ENCODE measurements around the gene SMIM35.

The SMIM35 gene

DNA sequence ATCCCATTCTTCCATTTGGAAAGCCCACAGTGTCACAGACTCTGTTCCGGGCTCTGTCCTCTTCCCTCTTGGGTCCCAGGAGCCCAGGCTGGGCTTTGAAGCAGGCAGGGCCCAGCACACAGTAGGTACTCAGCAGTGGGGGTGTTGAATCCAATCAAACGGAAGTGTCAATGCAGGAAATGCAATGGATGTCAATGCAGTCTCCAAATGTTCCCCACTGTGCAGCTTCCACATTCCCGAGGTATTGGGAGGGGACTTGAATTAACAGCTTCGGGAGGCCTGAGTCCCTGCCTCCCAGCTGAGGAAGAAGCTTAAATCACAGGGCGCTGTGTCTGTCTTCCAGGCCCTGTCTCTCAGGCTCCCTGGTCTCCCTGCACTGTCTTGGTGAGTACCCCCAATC, 21.8 kb upstream of the SMIM35 start:
- DNase-seq = no peak

DNA sequence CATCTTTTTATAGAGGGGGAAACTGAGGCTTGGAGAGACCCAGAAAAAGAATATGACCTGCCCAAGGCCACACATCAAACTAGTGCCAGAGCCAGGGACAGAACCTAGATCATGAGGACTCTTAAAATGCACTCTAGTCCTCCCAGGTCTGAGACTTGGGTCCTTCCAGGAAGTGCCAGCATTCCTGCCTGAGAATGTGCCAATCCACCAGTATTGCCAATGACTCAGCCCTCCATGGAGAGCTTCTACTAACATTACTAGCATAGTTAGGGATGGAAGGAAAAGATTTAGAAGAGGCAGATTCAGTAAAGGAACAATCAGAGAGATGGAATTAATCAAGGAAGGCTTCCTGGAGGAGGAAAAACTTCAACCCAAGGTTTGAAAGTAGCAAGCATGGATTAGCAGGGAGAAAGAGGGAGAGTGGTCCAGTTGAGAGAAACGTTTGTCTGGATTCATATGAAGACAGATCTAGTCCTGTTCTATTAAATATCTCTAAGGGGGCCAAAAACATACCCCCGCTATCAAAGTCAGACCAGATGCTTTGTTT, 20.1 kb upstream of the SMIM35 start:
- no peak for DNase-seq

DNA sequence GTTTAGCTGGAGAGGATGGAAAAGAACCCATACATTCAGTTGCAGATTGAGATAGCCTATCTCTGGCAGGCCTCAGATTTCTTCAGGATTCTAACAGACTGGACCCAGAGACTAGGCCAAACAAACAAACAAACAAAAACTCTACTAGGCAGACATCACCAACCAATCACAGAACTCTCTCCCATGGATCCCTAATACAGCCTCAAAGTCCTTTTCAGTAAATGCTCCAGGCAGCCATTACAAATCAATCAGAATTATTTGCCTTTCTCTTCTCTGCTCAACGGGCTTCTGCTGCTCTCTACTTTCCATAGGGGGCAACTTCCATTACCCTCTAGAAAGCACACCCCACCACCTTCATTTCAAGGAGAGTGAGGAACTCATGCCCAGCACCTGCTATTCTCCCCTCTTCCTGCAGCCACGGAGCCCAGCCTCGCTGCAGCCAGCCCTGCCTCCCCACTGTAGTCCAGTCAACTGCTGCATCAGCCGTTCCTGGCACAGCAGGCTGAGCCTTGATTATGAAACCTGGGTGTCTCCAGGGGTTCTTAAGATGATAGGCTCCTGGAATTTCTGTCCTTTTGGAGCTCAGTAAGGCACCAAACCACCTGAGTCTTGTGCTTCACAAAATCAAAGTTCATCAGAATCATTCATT, 19.0 kb upstream of the SMIM35 start:
- no peak for DNase-seq

DNA sequence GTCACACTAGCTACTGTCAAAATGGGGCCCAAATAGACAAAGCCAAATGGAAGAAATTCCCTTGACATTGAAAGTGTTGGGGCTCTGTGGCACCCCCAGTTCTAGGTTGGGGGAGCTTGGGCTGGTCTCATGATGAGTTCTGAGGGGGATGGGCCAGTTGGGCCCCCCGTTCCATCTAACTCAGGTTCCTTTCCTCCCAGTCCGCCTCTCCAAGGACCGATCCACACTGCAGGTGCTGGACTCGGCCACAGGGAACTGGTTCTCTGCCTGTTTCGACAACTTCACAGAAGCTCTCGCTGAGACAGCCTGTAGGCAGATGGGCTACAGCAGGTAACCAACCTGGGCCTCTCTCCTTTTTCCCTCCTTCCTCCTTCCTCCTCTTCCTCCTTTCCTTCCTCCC, 17.7 kb upstream of the SMIM35 start:
- no peak for DNase-seq

DNA sequence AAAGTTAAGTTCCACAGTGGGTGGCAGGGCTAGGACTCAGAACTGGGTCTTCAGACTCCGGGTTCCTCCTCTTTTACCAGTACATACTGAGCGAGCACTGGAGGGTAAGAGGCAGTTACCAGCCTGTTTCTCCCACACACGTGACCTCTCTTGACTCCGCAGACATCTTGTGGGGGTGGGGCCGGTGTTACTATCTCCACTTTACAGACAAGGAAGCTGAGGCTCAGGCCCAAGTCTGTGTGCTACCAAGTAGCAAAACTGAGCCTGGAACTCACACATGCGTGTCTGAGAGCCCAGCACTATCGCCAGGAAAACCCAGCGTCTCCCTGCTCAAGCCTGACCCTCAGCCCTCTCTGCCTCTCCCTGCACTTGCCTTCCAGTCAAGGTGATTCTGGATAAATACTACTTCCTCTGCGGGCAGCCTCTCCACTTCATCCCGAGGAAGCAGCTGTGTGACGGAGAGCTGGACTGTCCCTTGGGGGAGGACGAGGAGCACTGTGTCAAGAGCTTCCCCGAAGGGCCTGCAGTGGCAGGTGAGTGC, 16.0 kb upstream of the SMIM35 start:
- no peak for DNase-seq

DNA sequence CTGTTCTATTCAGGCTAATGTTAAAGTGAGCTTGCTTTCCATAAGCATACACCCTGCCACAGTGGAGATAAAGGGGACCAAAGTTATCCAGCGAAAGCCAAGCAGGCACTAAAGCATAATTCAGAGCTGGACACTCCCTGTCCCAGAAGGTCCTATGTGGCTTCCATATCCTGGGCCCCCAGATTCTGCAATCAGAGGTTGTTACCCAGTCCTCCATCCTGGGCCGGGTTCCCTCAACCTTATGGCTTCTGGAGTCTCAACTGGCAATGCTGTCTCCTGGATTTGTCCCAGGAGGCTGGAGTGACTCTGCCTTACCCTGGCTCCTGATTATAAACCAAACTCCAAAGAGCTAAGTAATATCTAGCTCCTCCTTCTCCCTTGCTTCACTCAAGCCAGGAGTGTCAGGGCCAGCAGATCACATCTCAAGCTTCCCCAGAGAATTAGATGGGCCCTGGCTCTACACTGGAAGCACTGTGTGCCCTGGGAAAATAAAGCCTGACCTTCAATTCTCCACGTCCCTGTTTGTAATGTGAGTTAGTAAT, 14.0 kb upstream of the SMIM35 start:
- no peak for DNase-seq

DNA sequence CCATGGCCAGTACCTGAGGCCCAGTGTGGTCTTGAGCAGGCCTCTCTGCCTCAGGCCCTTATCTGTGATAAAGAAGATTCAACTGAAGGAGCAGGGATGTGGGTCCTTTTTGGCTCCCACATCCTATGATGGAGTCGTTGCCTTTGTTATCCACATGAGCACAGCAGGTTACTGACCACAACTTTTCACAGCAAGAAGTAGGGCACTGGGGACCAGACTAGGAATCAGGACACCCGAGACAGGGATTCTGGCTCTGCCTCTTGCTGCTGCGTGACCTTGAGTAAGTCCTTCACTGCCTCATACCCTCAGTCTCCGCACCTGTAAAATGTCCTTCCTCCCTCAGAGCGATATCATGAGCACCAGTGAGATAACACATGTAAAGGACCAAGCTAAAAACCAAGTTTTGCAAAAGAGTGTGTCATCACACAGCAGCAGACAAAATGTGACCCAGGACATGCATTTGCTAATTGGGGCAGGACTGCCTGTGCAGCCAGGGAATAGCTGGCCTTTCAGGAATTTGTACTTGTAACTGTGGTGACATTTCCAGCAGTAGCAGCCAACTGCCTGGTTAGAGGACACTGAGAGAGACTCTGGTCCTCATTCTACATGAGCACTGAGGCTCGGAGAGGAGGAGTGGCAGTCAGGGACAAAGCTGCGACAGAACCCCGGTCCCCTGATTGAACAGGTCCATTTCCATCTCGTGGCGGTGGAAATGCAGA, 13.2 kb upstream of the SMIM35 start:
- DNase-seq = no peak

DNA sequence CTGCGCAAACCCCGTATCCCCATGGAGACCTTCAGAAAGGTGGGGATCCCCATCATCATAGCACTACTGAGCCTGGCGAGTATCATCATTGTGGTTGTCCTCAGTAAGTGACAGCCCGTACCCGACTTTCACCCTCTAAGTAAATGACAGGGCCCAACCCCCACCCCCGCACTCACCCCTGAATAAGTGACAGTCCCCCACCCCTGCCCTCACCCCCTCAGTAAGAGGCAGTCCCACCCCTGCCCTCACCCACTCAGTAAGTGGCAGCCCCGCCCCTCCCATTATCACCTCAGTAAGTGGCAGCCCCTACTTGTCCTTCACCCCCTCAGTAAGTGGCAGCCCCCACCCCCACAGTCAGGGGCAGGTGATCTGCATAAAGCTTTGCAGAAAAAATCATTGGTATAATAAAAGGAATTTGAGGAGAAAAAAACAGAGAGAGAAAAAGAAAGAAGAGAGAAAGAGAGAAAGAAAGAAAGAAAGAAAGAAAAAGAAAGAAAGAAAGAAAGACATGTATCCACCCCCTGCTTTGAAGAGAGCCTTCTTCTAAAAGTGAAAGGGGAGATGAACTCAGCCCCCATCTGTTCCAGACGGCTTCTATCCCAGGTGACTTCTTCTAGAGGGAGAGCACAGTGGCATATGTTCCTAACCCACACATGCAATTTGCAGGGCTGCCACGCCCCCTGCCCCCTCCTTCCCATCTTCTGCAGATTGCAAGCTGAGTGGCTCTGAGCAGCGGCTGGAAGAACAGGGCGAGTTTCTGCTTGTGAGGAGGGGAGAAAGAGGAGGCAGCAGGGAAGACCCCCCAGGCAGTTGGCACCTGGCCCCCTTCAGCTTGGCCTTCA, 12.5 kb upstream of the SMIM35 start:
- DNase-seq = peak; percentile 59

DNA sequence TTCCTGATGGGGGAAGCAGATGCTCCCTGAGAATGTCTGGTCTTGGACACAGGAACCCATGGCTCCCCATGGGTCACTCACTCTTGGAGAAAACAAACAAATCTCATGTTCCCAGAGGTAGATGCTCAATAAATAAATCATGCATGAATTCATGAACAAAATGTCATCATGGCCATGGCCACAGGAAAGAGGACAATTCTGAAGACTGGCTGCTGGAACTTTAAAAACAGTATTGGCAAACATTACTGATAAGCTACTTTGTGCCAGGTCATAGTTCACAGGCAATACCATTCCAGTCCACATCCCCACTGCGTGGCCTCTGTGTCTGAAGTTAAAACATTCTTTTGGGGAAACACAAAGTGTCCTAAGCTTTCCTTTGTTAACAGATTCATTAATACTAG, 9.2 kb upstream of the SMIM35 start:
- DNase-seq = no peak

DNA sequence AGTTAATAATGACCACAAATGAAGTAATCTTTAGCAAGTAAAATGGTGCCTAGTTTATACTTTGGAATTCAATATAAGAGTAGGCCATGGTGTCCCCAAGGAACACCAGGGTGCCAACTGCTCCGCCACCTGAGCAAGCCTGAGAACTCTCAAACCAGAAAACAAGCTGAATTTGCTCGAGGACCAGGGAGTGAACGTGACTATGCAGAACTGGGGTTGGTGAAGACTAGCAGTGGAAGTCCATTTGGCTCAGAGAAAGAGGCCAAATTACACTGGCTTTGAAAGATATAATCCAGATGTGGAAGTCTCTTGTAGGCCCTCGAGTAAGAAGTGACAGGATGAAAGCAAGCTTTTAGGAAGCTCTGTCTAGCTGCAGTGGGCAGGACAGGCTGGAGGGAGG, 8.7 kb upstream of the SMIM35 start:
- DNase-seq = no peak

DNA sequence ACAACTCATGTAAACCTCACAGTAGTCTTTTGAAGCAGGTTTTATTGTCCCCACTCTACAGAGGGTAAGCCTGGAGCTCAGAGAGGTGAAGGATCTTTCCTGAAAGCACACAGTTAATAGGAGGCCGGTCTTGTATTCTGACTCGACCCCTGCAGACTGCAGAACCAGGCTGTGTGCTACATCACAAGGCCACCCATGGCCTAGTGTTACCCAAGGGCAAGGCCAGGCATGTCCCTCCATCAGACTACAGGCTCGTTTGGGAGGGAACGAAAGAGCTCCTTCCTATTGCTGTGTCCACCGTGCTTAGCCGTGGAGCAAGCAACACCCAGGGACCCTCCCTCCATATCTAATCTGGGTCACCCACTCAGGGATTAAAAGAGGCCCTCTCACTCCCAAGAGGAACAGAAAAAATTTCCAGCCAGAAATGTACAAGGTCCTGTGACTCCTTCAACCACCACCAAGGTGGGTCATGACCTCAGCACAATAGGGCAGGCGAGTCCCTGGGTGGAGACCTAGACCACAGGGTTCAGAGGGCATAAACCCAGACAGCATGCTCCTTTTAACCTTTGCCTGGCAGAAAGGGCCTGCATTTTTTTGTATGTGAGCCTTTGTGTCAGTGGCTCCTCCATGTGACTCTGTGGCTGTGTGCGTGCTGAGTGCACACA, 6.3 kb upstream of the SMIM35 start:
- no peak for DNase-seq

DNA sequence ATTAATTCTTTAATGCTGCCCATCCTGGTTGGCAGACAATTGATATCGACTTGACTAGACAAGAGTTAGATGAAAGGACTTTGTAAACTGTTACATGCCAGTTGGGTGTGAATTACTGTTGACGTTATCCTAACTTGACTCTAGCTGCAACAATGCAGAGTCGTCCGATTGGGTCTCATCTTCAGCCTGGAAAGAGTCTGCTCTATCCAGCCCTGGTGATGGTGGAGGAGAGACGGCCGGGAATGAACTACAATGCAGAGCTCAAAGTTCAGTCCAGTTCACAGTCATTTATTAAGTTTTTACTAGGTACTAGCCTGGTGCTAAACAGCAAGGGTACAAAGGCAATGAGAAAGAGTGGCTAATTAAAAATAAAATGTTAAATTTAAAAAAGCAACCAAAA, 4.9 kb upstream of the SMIM35 start:
- no peak for DNase-seq

DNA sequence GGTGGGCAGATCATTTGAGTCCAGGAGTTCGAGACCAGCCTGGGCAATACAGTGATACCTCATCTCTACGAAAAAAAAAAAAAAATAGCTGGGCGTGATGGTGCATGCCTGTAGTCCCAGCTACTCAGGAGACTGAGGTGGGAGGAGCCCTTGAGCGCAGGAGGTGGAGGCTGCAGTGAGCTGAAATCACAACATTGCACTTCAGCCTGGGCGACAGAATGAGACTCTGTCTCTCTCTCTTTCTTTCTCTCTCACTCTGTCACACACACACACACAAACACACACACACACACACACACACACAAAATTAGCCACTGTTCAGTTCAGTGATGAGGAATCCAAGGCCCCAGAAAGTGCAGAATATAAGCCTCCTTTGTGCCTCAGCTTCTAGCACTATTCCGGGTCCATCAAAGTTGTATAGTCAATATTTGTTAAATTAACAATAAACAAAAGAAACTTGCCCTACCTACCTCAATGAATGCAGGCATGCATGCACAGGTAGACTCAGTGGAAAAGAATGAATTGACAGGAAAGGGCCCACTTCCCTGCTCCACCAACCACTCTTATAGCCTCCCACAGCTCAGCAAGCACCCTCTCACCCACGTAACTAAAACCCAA, 3.9 kb upstream of the SMIM35 start:
- no peak for DNase-seq

DNA sequence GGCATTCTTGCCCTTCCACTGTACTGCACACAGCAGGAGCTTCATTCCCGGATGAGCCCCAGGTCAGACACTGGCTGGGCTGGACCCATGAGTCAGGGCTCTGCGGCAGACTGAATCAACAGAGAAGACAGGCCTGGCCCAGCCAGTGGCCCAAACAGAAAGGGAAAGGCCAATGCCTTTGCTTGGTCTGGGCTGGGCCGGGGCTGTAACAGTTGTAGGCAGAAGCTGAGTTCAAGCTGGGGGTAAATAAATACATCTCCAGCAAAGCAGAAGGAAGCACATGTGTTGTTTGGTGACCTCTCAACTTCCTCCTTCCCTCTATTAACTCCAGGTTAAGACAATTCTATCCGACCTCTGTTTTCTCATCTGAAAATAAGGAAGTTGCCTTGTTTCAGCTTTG, 1.8 kb upstream of the SMIM35 start:
- no peak for DNase-seq

DNA sequence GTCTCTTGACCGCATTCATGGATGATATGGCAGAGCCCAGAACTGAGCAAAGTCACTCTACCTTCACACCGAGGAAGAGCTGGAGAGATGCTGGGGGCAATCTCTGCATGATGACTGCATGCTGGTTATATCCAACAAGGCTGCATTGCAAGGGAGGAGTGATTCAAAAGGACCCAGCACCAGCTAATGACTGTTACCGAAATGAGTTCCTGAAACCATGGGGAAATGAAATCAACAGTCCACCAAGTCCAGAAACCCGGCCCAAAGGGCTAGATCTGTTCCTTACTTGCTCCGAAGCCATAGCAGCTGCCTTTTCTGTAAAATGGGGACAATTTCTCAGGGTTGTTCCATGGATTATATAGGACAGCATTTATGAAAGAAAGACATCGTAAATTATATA, 1.2 kb upstream of the SMIM35 start:
- no peak for DNase-seq

DNA sequence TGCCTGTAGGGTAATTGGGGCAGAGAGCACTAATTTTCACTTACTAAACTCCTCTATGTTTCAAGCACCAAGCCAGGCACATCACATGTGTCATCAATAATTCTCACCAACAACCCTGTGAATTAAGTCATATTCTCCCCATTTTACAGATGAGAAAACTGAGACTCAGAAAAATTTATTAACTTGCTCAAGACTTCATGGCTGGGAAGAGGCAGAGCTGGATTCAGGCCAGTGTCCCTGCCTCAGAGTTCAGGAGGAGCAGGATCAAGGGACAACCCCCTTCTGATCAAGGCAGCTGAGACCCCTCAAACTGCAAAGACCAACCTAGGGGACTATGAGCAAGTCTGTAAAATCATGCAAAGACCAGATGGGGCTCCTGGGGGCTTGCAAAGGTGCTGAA, 2.1 kb downstream of the SMIM35 start:
- DNase-seq = no peak

DNA sequence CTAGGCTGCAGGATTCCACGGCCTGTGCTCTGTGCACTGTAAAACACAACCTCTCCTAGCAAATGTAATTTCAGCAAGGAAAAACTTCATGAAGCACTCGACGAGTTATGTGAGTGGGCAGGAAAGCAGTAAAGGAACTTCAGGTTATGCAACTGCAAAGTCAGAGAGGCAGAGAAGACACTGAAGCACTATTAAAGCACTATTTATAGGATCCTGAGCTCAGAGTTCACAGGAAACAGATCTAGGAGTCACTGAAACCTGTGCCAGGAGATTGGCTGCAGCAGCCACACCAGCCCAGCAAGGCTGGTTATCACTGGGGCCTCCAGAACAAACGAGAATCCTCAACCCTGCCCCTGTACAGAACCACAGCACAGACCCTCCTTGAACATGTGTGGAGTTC, 2.5 kb downstream of the SMIM35 start:
- DNase-seq = no peak

DNA sequence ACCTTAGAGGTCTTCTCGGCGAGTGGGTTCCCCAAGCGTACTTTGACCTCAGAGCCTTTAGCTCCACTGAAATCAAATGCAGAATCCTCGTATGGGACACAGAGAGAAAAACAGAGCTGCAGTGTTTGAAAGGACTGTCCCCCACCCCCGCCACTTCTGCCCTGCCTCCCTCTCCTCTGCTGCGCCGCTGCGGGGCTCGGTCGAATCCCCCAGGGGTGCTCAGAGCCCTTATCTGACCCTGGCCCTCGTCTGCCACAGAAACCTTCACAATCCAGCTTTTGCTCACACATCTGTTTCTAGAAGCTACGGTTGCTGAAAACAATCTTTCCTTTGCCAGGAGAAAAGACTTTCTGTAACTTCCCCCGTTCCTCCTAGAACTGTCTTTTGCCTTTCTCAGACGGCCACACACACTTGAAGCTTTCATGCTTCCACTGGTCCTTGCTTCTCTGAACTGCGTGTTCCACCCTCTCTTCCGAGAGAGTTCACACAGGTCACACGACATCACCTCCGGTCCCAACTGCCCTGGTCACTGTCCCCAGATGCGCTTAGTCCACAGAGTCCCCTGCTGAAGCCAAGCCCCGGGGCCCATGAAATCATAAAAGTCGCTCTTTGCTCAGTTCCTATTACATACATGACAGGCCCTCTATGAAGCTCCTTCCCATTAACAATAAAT, 3.7 kb downstream of the SMIM35 start:
- DNase-seq = no peak

DNA sequence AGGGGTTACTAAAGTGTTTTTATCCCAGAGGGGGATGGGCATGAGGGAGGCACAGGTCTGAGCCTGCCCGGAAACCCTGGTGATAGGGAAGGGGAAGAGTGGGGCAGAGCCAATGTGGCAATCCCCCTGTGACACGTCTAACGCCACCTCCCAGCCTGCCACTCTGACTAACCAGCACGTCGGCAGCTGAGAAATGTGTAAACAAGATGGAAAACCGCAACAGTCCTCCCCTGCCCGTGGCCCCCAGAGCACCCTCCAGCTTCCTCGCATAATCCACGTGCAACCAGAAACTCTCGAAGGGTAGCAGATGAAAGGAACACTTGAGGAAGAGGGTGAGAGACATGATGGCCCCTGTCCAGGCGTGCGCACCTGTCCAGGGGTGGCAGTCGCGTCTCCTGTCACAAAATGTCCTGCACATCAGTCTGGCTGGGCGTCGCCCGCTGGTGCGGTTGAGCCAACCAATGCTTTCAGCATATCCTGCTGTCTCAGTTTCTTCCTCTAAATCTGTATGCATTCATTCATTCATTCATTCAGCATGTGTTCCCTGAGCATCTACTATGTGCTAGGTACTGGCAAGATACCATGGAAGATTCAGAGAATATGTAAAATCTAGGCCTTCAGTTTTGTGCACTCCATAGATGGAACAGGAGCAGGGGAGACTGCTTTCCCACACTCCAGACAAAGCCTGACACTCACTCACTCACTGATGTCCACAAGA, 5.4 kb downstream of the SMIM35 start:
- DNase-seq = no peak

DNA sequence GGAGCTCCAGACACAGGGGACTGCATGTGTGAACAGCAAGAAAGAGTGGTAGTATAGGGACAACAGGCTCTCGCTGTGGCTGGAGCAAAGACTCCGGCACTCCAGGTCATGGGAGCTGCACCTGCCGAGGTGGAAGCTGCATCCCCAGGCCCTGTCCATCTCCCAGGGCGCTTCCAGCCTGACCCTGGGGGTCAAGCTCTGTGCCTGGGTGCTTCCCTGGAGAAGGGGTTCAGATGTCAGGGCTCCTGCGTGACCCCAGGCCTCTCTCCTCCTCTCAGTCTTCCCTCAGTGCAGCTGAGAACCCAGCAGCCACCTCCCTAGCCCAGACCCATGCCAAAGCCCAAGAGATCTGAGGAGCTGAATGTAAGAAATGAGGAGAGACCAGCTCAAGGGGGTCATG, 6.5 kb downstream of the SMIM35 start:
- no peak for DNase-seq

DNA sequence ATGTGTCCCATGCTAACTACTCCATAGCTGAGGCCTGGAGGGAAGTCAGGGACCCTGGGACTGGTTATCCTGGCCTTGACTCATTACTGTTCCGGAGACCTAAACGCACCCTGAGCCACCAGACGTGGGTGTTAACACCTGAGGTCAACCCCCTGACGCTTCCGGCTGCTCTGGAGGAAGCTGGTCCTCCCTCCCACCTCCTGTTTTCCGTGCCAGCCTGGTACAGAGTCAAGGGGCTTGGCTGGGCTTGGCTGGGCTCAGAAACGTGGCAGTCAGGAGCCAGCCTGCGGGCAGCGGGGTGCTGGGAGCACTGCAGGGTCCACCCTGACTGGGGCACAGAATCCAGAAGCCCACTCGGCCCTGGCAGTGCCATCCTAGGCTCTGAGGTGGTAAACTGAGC, 7.3 kb downstream of the SMIM35 start:
- no peak for DNase-seq

All from NCI-H2227 treated with DMSO at 0.1 percent for 48 hours (cell line).